HepG2 (cell line): ENCODE data around the gene MPZL3. TPM values are rescaled to one million over a fixed set of nuclear protein-coding genes. Genes with fewer than 3 reads are reported as not detected.

Source experiments
- ARID5B ChIP-seq: IDR thresholded peaks from 2 replicates; pipeline ENCODE4 v1.4.0; 2020; ENCODE audit warnings: mild to moderate bottlenecking, missing genetic modification reagents
- BCL3 ChIP-seq: sonication (generic); formaldehyde crosslinking; IDR thresholded peaks from 2 replicates; pipeline ENCODE4 v1.5.1; 2020; ENCODE audit warnings: mild to moderate bottlenecking, missing genetic modification reagents, moderate library complexity
- CBX1 ChIP-seq: IDR thresholded peaks from one replicate; pipeline ENCODE4 v1.6.1; 2016; ENCODE audit warnings: antibody characterized with exemption, low read depth
- GMEB2 ChIP-seq: IDR thresholded peaks from 2 replicates; pipeline ENCODE4 v1.6.1; 2016; ENCODE audit warnings: missing biosample characterization, missing genetic modification reagents, low read depth
- ISL2 ChIP-seq: sonication (generic); formaldehyde crosslinking; IDR thresholded peaks from 2 replicates; pipeline ENCODE4 v1.5.0; 2020; ENCODE audit warnings: missing genetic modification reagents
- NR1H2 ChIP-seq: sonication (generic); formaldehyde crosslinking; IDR thresholded peaks from 2 replicates; pipeline ENCODE4 v1.8.1; 2022; ENCODE audit warnings: low read depth, missing genetic modification reagents, borderline replicate concordance
- SMAD9 ChIP-seq: sonication (generic); formaldehyde crosslinking; IDR thresholded peaks from 2 replicates; pipeline ENCODE4 v1.5.1; 2020; ENCODE audit warnings: mild to moderate bottlenecking, missing genetic modification reagents
- ZNF547 ChIP-seq: sonication (generic); formaldehyde crosslinking; IDR thresholded peaks from 2 replicates; pipeline ENCODE4 v1.5.1; 2020; ENCODE audit warnings: mild to moderate bottlenecking, missing genetic modification reagents
- polyA plus RNA-seq, 8 experiments: library from polyadenylated mRNA; depleted of rRNA in 3 of 8; stranded (reverse) in 7 of 8; unstranded in 1 of 8; fragments of >200 nt; fragmentation: Illumina TruSeq in 4 of 8; extraction: Trizol in 4 of 8; gene quantifications; 2 replicates each; pipeline versions ENCODE4 v1.2.1 to v1.2.3, GENCODE V29; 2011 to 2016; ENCODE audit warnings: low read depth in 4 of 8, missing spikeins in 1 of 8, mixed read lengths in 1 of 8; ENCODE audit not compliant: insufficient read depth in 1 of 8
- total RNA-seq, 5 experiments: library from RNA; depleted of rRNA; stranded (reverse); fragments of >200 nt; fragmentation: Illumina TruSeq; extraction: Trizol; gene quantifications; 2 replicates each; pipeline ENCODE4 v1.2.3, GENCODE V29; 2016; ENCODE audit warnings: low read depth in 1 of 5

Gene MPZL3
- total and polyA plus RNA-seq, 2 of the 13 experiments (the other 11 are each of a cell fraction or from before 2014, with no cell fraction given), result 5.3 to 9.3 TPM

- TF ChIP-seq ARID5B (CRISPR knock-in tag) (peak; percentile 56; the same call in 1 of the 2 replicates), CBX1 (peak; percentile 26), SMAD9 (no peak), ISL2 (CRISPR knock-in tag) (no peak; the same call in 1 of the 2 replicates), ZNF547 (CRISPR knock-in tag) (peak; percentile 37; the same call in 1 of the 2 replicates), GMEB2 (CRISPR knock-in tag) (no peak), BCL3 (CRISPR knock-in tag) (0 out of 2 replicates have a peak, but pooled peaks have one; percentile 35), NR1H2 (CRISPR knock-in tag) (peak; percentile 59; the same call in 1 of the 2 replicates)
These were observed at the start of gene MPZL3 (continued) for GRCh38 chr11:118251858-118252652.
